ENCODE measurements around the gene LCE5A.
"Not testable (repeated sequence)": the region's sequence is repeated elsewhere in the genome, so short reads cannot be mapped to it uniquely, and the experiment has no call there.

Gene LCE5A

DNA sequence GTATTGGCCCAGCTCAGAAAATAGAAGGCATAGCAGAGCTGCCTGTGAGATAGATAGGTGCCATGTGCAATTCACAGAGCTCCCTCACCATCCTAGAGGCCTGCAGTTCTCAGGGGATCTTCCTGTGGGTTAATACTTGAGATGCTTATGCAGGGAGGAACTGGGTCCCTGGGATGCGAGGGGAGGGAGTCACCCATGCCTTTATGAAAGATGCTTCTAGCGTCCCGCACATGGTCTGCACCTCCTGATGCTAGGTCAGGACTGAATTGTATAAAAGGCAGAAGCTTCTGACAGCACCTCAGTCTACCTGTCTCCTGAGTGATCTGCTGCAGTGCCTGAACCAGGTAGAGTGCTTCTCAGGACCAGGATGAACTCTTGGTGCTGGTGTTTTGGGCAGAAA is at the start of gene LCE5A:
TSS of gene LCE5A (plus strand) at position 301 of the 400 bp plus-strand sequence. CDS start 732 bp downstream, outside the sequence.
- no peak for DNase-seq

GRCh38 chr1:152461544-152461943 is 49.1 kb upstream of the LCE5A start:
- no peak for DNase-seq

DNA sequence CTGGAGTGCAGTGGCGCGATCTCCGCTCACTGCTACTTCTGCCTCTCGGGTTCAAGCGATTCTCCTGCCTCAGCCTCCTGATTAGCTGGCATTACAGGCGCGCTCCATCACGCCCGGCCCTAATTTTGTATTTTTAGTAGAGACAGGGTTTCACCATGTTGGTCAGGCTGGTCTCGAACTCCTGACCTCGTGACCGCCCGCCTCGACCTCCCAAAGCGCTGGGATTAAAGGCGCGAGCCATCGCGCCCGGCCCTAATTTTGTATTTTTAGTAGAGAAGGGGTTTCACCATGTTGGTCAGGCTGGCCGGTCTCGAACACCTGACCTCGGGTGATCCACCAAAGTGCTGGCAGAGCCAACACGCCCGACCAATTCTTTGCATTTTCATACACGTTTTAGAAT is 48.0 kb upstream of the LCE5A start:
- DNase-seq = no peak

GRCh38 chr1:152466217-152466616 is 44.4 kb upstream of the LCE5A start:
- DNase-seq = no peak

- no peak for DNase-seq
Measured at GRCh38 chr1:152473887-152474537, 36.6 kb upstream of the LCE5A start.

DNA sequence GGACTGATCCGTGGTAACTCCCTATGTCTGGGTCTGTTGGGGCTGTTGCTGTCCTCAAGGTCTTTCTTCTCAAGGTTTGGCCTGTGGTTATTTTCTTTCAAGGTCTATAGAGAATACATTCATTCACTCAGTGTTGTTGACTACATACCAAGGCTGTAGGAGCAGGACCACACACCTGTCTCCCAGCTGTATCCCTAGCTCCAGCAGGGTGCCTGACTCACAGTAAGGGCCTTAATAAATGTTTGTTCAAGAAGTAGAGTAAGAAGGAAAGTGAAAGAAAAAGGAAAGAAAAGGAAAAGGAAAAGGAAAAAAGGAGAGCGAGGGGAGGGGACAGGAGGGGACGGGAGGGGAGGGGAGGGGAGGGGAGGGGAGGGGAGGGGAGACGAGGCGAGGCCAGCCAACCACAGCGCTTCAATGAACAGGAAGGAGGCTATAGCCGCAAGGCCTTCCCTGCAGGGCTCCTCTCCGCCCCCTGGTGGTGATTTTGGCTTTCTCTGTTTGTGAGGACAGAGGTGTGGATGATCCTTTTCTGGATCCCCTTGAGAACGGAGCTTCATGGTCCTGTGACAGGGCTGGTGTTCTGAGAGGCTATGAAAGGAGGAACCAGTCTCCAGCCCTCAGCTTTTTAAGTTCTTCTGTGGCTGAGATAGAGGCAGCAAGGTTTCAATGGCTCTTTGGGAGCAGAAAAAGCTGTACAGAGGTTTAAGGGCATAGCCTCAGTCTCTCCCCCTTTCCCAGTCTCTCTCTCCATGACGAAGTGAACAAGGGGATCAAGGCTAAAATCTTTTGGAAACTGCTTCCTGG is 30.6 kb upstream of the LCE5A start:
- DNase-seq = no peak

GRCh38 chr1:152481869-152482664 is 28.5 kb upstream of the LCE5A start:
- no peak for DNase-seq

DNA sequence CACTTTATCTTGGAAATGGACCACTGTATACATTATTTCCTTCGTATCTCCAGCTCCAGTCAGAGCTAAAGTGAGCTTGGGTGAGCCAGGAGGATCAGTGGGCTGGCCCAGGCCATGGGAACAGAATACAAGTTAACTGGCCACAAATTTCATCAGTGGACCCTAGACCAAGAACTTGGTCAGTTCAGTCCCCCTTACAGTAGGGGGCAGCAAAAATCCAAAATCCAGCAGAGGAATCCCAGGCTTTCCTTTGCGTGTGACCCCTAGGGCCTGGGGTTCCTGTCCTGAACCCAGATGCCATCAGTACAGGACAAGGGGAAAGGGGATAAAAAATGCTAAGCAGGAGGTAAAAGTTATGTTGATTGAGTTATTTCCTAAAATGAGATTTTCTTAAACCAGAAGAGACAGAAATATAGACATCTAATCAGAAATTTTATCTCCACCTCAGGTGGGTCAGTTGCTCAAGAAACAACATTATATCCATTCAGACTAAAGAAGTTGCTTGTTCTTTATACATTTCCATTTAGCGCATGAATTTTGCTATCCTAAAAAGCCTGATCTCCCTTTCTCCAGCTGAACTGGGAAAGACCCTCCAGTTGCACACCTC is 24.1 kb upstream of the LCE5A start:
- no peak for DNase-seq

DNA sequence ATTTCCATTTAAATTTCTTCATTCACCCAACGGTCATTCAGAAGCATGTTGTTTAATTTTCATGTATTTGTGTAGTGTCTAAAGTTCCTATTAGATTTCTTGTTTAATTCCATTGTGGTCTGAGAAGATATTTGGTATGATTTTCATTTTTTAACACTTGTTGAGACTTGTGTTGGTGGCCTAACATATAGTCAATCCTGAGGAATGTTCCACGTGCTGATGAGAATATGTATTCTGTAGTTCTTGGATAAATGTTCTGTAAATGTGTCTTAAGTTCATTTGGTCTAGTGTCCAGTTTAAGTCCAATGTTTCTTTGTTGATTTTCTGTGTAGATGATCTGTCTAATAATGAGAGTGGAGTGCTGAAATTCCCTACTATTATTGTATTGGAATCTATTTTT is 22.7 kb upstream of the LCE5A start:
- no peak for DNase-seq

- DNase-seq = not testable (repeated sequence)
Measured at GRCh38 chr1:152491537-152491936, 19.1 kb upstream of the LCE5A start.

- DNase-seq = no peak
Measured at GRCh38 chr1:152495066-152495675, 15.4 kb upstream of the LCE5A start.

DNA sequence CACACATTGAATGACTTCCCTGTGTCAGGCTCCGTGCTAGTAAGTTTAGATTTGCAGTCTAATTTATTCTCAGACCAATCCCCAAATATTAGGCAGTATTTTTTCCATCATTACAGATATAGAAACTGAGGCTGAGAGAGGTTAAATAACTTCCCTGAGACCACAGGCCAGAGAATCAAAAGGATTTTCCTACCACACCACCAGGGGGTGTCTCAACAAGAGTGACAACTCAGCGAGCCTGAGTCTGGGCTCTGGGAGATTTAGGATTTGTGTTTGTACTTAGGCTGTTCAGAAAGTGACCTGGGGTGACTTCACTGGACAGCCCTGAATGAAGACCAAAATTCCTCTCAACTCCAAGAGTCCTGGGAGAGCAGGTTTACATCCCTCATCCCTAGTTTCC is 13.3 kb upstream of the LCE5A start:
- DNase-seq = no peak

- no peak for DNase-seq
Measured at GRCh38 chr1:152501704-152502103, 8.9 kb upstream of the LCE5A start.

- DNase-seq = no peak
Measured at GRCh38 chr1:152502496-152503180, 8.0 kb upstream of the LCE5A start.

DNA sequence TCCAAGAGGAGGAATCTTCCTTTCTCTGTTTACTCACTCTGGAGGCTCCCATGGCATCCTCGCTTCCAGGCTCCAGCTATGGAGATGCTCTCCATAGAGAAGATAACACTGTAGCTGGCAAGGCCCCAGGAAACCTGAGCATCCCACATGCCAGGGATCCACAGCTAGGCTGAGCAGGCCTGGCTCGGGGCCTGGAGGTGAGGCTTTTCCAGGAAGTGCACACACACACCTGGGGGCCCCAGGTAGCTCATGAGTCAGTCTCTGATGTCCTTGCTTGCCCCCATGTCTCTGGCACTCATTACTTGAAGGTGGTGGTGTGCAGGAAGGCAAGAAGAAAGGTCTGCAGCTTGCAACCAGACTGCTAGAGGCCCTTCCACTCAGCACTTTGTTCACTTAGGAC is 5.5 kb upstream of the LCE5A start:
- DNase-seq = no peak

DNA sequence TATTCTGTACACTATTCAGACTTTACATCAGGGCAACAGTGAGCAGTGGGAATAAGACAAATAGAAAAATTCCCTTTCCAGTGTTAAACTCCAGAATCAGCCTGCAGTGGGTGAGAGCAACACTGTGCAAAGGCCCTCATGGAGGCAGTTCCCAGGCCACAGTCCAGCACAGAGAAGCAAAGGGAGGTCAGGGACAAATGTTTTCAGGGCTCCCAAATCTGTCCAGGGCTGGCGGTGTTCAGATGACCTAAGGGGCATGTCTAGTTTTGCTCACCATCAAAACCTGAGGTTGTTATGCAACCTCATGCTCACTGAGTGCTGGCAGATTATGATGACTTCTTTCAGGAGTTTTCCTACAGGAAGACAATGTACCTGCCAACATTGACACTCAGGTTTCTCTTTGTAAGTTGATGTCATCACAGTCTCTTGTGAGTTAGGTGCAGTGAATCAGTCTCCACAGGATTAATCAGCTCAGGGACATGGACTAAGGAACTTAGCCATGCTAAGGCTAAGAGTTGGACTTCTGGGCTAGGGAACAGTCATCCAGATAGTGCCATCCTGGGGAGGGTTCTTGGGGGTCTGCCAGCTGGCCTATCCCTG is 3.6 kb upstream of the LCE5A start:
- DNase-seq = no peak

DNA sequence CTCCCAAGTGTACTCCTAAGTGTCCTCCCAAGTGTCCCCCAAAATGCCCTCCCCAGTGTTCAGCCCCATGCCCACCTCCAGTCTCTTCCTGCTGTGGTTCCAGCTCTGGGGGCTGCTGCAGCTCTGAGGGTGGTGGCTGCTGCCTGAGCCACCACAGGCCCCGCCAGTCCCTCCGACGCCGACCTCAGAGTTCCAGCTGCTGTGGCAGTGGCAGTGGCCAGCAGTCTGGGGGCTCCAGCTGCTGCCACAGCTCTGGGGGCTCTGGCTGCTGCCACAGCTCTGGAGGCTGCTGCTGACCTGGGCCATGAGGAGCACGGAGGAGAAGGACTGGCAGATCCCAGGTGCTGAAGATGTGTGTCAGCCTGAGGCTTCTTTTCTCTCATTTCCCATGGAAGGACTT is 993 bp downstream of the LCE5A start:
- DNase-seq = no peak

- no peak for DNase-seq
Measured at GRCh38 chr1:152513081-152513480, 2.5 kb downstream of the LCE5A start.

GRCh38 chr1:152514715-152515433 is 4.3 kb downstream of the LCE5A start:
- no peak for DNase-seq

GRCh38 chr1:152515434-152515783 is 4.8 kb downstream of the LCE5A start:
- DNase-seq = no peak

GRCh38 chr1:152516082-152516481 is 5.5 kb downstream of the LCE5A start:
- DNase-seq = no peak

Measured in right forelimb (tissue), 1 donor.